Thoracic aorta (tissue), 2 donors: ENCODE results near the gene CDK6. TPM values are rescaled to one million over a fixed set of nuclear protein-coding genes. Genes with fewer than 3 reads are reported as not detected.

Source experiments
- ATAC-seq: fragments of 150-250 bp; one replicate; pipeline ENCODE4 v1.8.0; 2017; ENCODE audit warnings: low read depth; ENCODE audit not compliant: insufficient number of reproducible peaks, low FRiP score
- DNase-seq: peaks from one replicate; pipeline ENCODE4 v3.0.0-alpha.2; 2020; ENCODE audit warnings: low spot score
- H3K27ac ChIP-seq, 2 donors: fragments of 200-600 bp; sonication (generic); 1 replicate in 1 of 2; 2 replicates in 1 of 2; pipeline ENCODE4 v1.5.1; 2016; ENCODE audit warnings: mild to moderate bottlenecking in 2 of 2, moderate library complexity in 2 of 2
- H3K27me3 ChIP-seq: fragments of 200-600 bp; sonication (generic); replicated peaks from 2 replicates; pipeline ENCODE4 v1.6.0; 2016; ENCODE audit warnings: mild to moderate bottlenecking; ENCODE audit not compliant: insufficient read depth
- H3K36me3 ChIP-seq: fragments of 200-600 bp; sonication (generic); one replicate; pipeline ENCODE4 v1.5.1; 2016
- H3K4me1 ChIP-seq, 2 donors: fragments of 200-600 bp; sonication (generic); 1 replicate in 1 of 2; 2 replicates in 1 of 2; pipeline versions ENCODE4 v1.5.1 to v1.6.0; 2016; ENCODE audit warnings: low read depth in 2 of 2, mild to moderate bottlenecking in 1 of 2; ENCODE audit not compliant: control insufficient read depth in 1 of 2
- H3K4me3 ChIP-seq: fragments of 200-600 bp; sonication (generic); 2 replicates; pipeline ENCODE4 v1.5.1; 2016; ENCODE audit warnings: mild to moderate bottlenecking
- H3K9me3 ChIP-seq: fragments of 200-600 bp; sonication (generic); 2 replicates; pipeline ENCODE4 v1.5.1; 2016
- CTCF ChIP-seq: fragments of 200-600 bp; sonication (generic); IDR thresholded peaks from one replicate; pipeline ENCODE4 v1.5.1; 2019; ENCODE audit warnings: antibody characterized with exemption
- total RNA-seq, 2 donors: library from RNA; depleted of rRNA; stranded (reverse); fragments of >200 nt; gene quantifications; one replicate each; pipeline versions ENCODE4 v1.1.0 to v1.2.3, GENCODE V29; 2016

CDK6 gene
- total RNA-seq, 2 donors from 2014 or later, result 25.5 to 31.8 TPM

GRCh38 chr7:92769394-92769699, 67.0 kb downstream of the CDK6 start:
- no peak for DNase-seq
- H3K4me3 ChIP-seq, result no peak overlapping the region
- no peak for TF ChIP-seq CTCF
- H3K9me3 ChIP-seq, result no peaks in the 10 kb centered on the region
- H3K36me3 ChIP-seq, result no peaks in the 10 kb centered on the region
- H3K27me3 ChIP-seq, result no peaks in the 10 kb centered on the region
- H3K27ac ChIP-seq, result no peak overlapping the region
- H3K4me1 ChIP-seq, result peaks cover 25 to 30% of the 10 kb centered on the region in 2 donors
- ATAC-seq, result no peak

- no peak overlapping the region for H3K27ac ChIP-seq
These were observed 67.6 kb downstream of the CDK6 start for GRCh38 chr7:92768501-92769393.

GRCh38 chr7:92767437-92767836, 68.9 kb downstream of the CDK6 start:
- peaks cover 40 to 47% of the 10 kb centered on the region in 2 donors for H3K4me1 ChIP-seq

More at GRCh38 chr7:92768501-92769393, 67.6 kb downstream of the CDK6 start:
- H3K4me1 ChIP-seq, result peaks cover 29 to 34% of the 10 kb centered on the region in 2 donors
- no peak overlapping the region for H3K4me3 ChIP-seq
- DNase-seq (no peak), ATAC-seq (no peak)
- H3K36me3 ChIP-seq, result no peaks in the 10 kb centered on the region
- H3K27me3 ChIP-seq, result no peaks in the 10 kb centered on the region
- no peaks in the 10 kb centered on the region for H3K9me3 ChIP-seq
- TF ChIP-seq CTCF, result no peak

GRCh38 chr7:92766461-92767003, 69.8 kb downstream of the CDK6 start:
- no peak for TF ChIP-seq CTCF
- Histone ChIP-seq H3K9me3 (no peaks in the 10 kb centered on the region), H3K4me3 (no peak overlapping the region), H3K4me1 (peaks cover 47 to 55% of the 10 kb centered on the region in 2 donors), H3K27ac (peak overlapping the region in 1 of 2 donors; percentile 15), H3K27me3 (no peaks in the 10 kb centered on the region), H3K36me3 (no peaks in the 10 kb centered on the region)
- no peak for ATAC-seq
- DNase-seq, result no peak

More at GRCh38 chr7:92767437-92767836, 68.9 kb downstream of the CDK6 start:
- no peaks in the 10 kb centered on the region for H3K36me3 ChIP-seq
- TF ChIP-seq CTCF, result no peak
- H3K9me3 ChIP-seq, result no peaks in the 10 kb centered on the region
- DNase-seq, result no peak
- no peaks in the 10 kb centered on the region for H3K27me3 ChIP-seq
- no peak overlapping the region for H3K4me3 ChIP-seq
- no peak overlapping the region for H3K27ac ChIP-seq
- no peak for ATAC-seq

- Histone ChIP-seq H3K36me3 (no peaks in the 10 kb centered on the region), H3K27me3 (no peaks in the 10 kb centered on the region), H3K4me3 (no peak overlapping the region), H3K4me1 (peaks cover 47 to 55% of the 10 kb centered on the region in 2 donors), H3K27ac (peak overlapping the region in 1 of 2 donors; percentile 15), H3K9me3 (no peaks in the 10 kb centered on the region)
- TF ChIP-seq CTCF, result no peak
- ATAC-seq (no peak), DNase-seq (no peak)
These were observed 70.6 kb downstream of the CDK6 start for GRCh38 chr7:92765725-92766124.
